GM23338 (cell line): ENCODE measurements around the gene SYNDIG1. TPM values are rescaled to one million over a fixed set of nuclear protein-coding genes. Genes with fewer than 3 reads are reported as not detected.

Source experiments
- ATAC-seq: fragments of 200-7000 bp; cut with Tn5 transposase; 3 replicates; pipeline ENCODE4 v1.9.1; 2020
- DNase-seq: peaks from one replicate; pipeline ENCODE4 v3.0.0-alpha.2; 2015; ENCODE audit warnings: low spot score
- H2AFZ ChIP-seq: fragments of 200-600 bp; sonication (generic); 2 replicates; pipeline ENCODE4 v1.8.0; 2016; ENCODE audit warnings: antibody characterized with exemption, mild to moderate bottlenecking, moderate library complexity
- H3F3A ChIP-seq: fragments of 200-600 bp; sonication (generic); replicated peaks from 2 replicates; pipeline ENCODE4 v1.8.0; 2017; ENCODE audit warnings: antibody characterized with exemption, mixed run types, low read depth
- H3K27ac ChIP-seq: fragments of 200-600 bp; sonication (generic); 2 replicates; pipeline ENCODE4 v1.6.1; 2016; ENCODE audit warnings: low read depth
- H3K27me3 ChIP-seq: fragments of 200-600 bp; sonication (generic); 2 replicates; pipeline ENCODE4 v1.8.0; 2016; ENCODE audit warnings: mild to moderate bottlenecking, mixed run types, moderate library complexity; ENCODE audit not compliant: insufficient read depth
- H3K36me3 ChIP-seq: fragments of 200-600 bp; sonication (generic); 2 replicates; pipeline ENCODE4 v1.8.0; 2016; ENCODE audit warnings: mild to moderate bottlenecking; ENCODE audit not compliant: insufficient read depth
- H3K4me1 ChIP-seq: fragments of 200-600 bp; sonication (generic); 2 replicates; pipeline ENCODE4 v1.8.0; 2016; ENCODE audit warnings: mild to moderate bottlenecking, moderate library complexity; ENCODE audit not compliant: insufficient read depth
- H3K4me2 ChIP-seq: fragments of 200-600 bp; sonication (generic); 2 replicates; pipeline ENCODE4 v1.7.1; 2017; ENCODE audit warnings: mixed run types
- H3K4me3 ChIP-seq: fragments of 200-600 bp; sonication (generic); 2 replicates; pipeline ENCODE4 v1.6.1; 2016; ENCODE audit warnings: mixed run types
- H3K79me2 ChIP-seq: fragments of 200-600 bp; sonication (generic); replicated peaks from 2 replicates; pipeline ENCODE4 v1.8.0; 2017; ENCODE audit warnings: mild to moderate bottlenecking; ENCODE audit not compliant: insufficient read depth
- H3K9me2 ChIP-seq: fragments of 200-600 bp; sonication (generic); 2 replicates; pipeline ENCODE4 v1.8.0; 2017; ENCODE audit not compliant: insufficient read depth
- H4K20me1 ChIP-seq: fragments of 200-600 bp; sonication (generic); replicated peaks from 2 replicates; pipeline ENCODE4 v1.8.0; 2017; ENCODE audit warnings: mild to moderate bottlenecking; ENCODE audit not compliant: insufficient read depth
- H3K27ac Mint-ChIP-seq: 2 replicates; pipeline ENCODE4 v1.8.0; 2020; ENCODE audit warnings: inconsistent platforms, mild to moderate bottlenecking, moderate library complexity, mixed read lengths
- H3K27me3 Mint-ChIP-seq: 3 replicates; pipeline ENCODE4 v1.8.0; 2022; ENCODE audit warnings: low read depth, mild to moderate bottlenecking, moderate library complexity, mixed read lengths, inconsistent platforms; ENCODE audit not compliant: insufficient read depth, poor library complexity
- H3K36me3 Mint-ChIP-seq: 3 replicates; pipeline ENCODE4 v1.8.0; 2021; ENCODE audit warnings: low read depth, mild to moderate bottlenecking, inconsistent platforms, moderate library complexity, mixed read lengths
- H3K4me1 Mint-ChIP-seq: 3 replicates; pipeline ENCODE4 v1.8.0; 2020; ENCODE audit warnings: mild to moderate bottlenecking, inconsistent platforms, mixed read lengths
- H3K4me3 Mint-ChIP-seq: 3 replicates; pipeline ENCODE4 v1.8.0; 2021; ENCODE audit warnings: moderate library complexity, mild to moderate bottlenecking, inconsistent platforms, mixed read lengths
- H3K9me3 Mint-ChIP-seq: 3 replicates; pipeline ENCODE4 v1.8.0; 2020; ENCODE audit warnings: moderate library complexity, mild to moderate bottlenecking, inconsistent platforms, mixed read lengths
- EZH2 ChIP-seq: fragments of 200-600 bp; sonication (generic); IDR thresholded peaks from one replicate; pipeline ENCODE4 v1.8.0; 2017; ENCODE audit warnings: antibody characterized with exemption, mild to moderate bottlenecking, low read depth; ENCODE audit not compliant: unreplicated experiment
- POLR2AphosphoS5 ChIP-seq: IDR thresholded peaks from 2 replicates; pipeline ENCODE4 v1.6.1; 2016; ENCODE audit warnings: antibody characterized with exemption, low read depth
- REST ChIP-seq: IDR thresholded peaks from one replicate; pipeline ENCODE4 v1.6.1; 2018; ENCODE audit warnings: antibody characterized with exemption; ENCODE audit not compliant: unreplicated experiment
- STAT1 ChIP-seq: IDR thresholded peaks from one replicate; pipeline ENCODE4 v1.6.1; 2016; ENCODE audit warnings: antibody characterized with exemption; ENCODE audit not compliant: unreplicated experiment
- ZNF114 ChIP-seq: fragments of 250-450 bp; sonication (Bioruptor Pico); IDR thresholded peaks from 2 replicates; pipeline ENCODE4 v1.5.0; 2020; ENCODE audit warnings: mild to moderate bottlenecking, moderate library complexity
- ZNF331 ChIP-seq: fragments of 250-450 bp; sonication (Bioruptor Pico); IDR thresholded peaks from 2 replicates; pipeline ENCODE4 v1.5.0; 2020; ENCODE audit warnings: low read depth, mild to moderate bottlenecking, moderate library complexity
- ZNF462 ChIP-seq: fragments of 250-450 bp; sonication (Bioruptor Pico); IDR thresholded peaks from 2 replicates; pipeline ENCODE4 v1.5.0; 2020; ENCODE audit warnings: mild to moderate bottlenecking, moderate library complexity
- polyA plus RNA-seq: library from polyadenylated mRNA; unstranded; fragments of >200 nt; fragmentation: Nextera tagmentation; extraction: Ambion mirVana; gene quantifications from 2 replicates; pipeline ENCODE4 v1.2.1, GENCODE V29; 2016
- total RNA-seq: library from RNA; depleted of rRNA; stranded (reverse); fragments of >200 nt; shearing (Covaris generic); gene quantifications from 2 replicates; pipeline ENCODE4 v1.2.3, GENCODE V29; 2014

SYNDIG1 gene
- total and polyA plus RNA-seq, 2 experiments from 2014 or later, result 2.8 to 4.8 TPM

GRCh38 chr20:24653306-24653705, 183.9 kb downstream of the SYNDIG1 start (continued):
- TF ChIP-seq REST, result no peak
- TF ChIP-seq STAT1, result no peak
- no peak for TF ChIP-seq ZNF114 (CRISPR knock-in tag)
- no peak for TF ChIP-seq EZH2
- no peak for TF ChIP-seq ZNF331 (CRISPR knock-in tag)

GRCh38 chr20:24654425-24654824, 185.0 kb downstream of the SYNDIG1 start:
- H3K27ac ChIP-seq, result no peak overlapping the region
- H2AFZ ChIP-seq, result no peak overlapping the region
- H3K27me3 Mint-ChIP-seq, result no peaks in the 10 kb centered on the region
- H3K79me2 ChIP-seq, result no peaks in the 10 kb centered on the region
- H3K36me3 Mint-ChIP-seq, result no peaks in the 10 kb centered on the region; the same call in 2 of the 3 replicates
- H3K4me2 ChIP-seq, result no peak overlapping the region
- TF ChIP-seq POLR2AphosphoS5, result no peak
- no peak for TF ChIP-seq ZNF114 (CRISPR knock-in tag)
- DNase-seq (no peak), ATAC-seq (no peak)
- H4K20me1 ChIP-seq, result no peaks in the 10 kb centered on the region
- H3K9me3 Mint-ChIP-seq, result no peaks in the 10 kb centered on the region
- no peaks in the 10 kb centered on the region for H3K27me3 ChIP-seq
- H3K4me3 ChIP-seq, result no peak overlapping the region
- no peaks in the 10 kb centered on the region; the same call in 1 of the 3 replicates for H3K4me1 Mint-ChIP-seq
- H3K27ac Mint-ChIP-seq, result no peak overlapping the region
- H3K36me3 ChIP-seq, result no peaks in the 10 kb centered on the region
- no peak overlapping the region for H3K4me3 Mint-ChIP-seq
- H3K9me2 ChIP-seq, result no peaks in the 10 kb centered on the region
- no peaks in the 10 kb centered on the region for H3K4me1 ChIP-seq
- H3F3A ChIP-seq, result no peaks in the 10 kb centered on the region

- Histone ChIP-seq H3F3A (no peaks in the 10 kb centered on the region), H3K4me3 (no peak overlapping the region), H3K79me2 (no peaks in the 10 kb centered on the region), H3K27ac (no peak overlapping the region), H3K36me3 (no peaks in the 10 kb centered on the region), H4K20me1 (no peaks in the 10 kb centered on the region), H3K9me2 (no peaks in the 10 kb centered on the region), H3K27me3 (no peaks in the 10 kb centered on the region), H3K4me1 (no peaks in the 10 kb centered on the region), H3K4me2 (no peak overlapping the region), H2AFZ (no peak overlapping the region)
- H3K27me3 Mint-ChIP-seq, result no peaks in the 10 kb centered on the region
- H3K4me3 Mint-ChIP-seq, result no peak overlapping the region
- ATAC-seq (no peak), DNase-seq (no peak)
- H3K36me3 Mint-ChIP-seq, result no peaks in the 10 kb centered on the region; the same call in 2 of the 3 replicates
- no peak overlapping the region for H3K27ac Mint-ChIP-seq
- no peaks in the 10 kb centered on the region for H3K9me3 Mint-ChIP-seq
- H3K4me1 Mint-ChIP-seq, result no peaks in the 10 kb centered on the region; the same call in 1 of the 3 replicates
- TF ChIP-seq REST, result no peak
- no peak for TF ChIP-seq ZNF462
Measured at GRCh38 chr20:24656391-24656790, 187.0 kb downstream of the SYNDIG1 start.
